Neural cell (in vitro differentiated cells): ENCODE data around the gene LMCD1. TPM values are rescaled to one million over a fixed set of nuclear protein-coding genes. Genes with fewer than 3 reads are reported as not detected.

Experiments used
- H2AFZ ChIP-seq: fragments of 200-600, 300-800 bp; sonication (generic), shearing (Covaris generic); 2 replicates; pipeline ENCODE4 v1.6.0; 2014; ENCODE audit warnings: low read depth, mild to moderate bottlenecking, antibody characterized with exemption, low read length, moderate library complexity
- H3F3A ChIP-seq: fragments of 200-600 bp; shearing (Covaris generic); 2 replicates; pipeline ENCODE4 v1.6.1; 2016; ENCODE audit warnings: mild to moderate bottlenecking, moderate library complexity, mixed read lengths, antibody characterized with exemption, low read length; ENCODE audit not compliant: insufficient read depth, poor library complexity, severe bottlenecking
- H3K27ac ChIP-seq: fragments of 200-600, 300-800 bp; sonication (generic), shearing (Covaris generic); 2 replicates; pipeline ENCODE4 v1.5.1; 2014; ENCODE audit warnings: mild to moderate bottlenecking, low read length, moderate library complexity
- H3K27me3 ChIP-seq: fragments of 300-800, 200-600 bp; sonication (generic), shearing (Covaris generic); 2 replicates; pipeline ENCODE4 v1.6.0; 2014; ENCODE audit warnings: mild to moderate bottlenecking, low read depth, low read length, moderate library complexity; ENCODE audit not compliant: insufficient read depth
- H3K36me3 ChIP-seq: fragments of 300-800, 200-600 bp; sonication (generic), shearing (Covaris generic); 2 replicates; pipeline ENCODE4 v1.5.1; 2014; ENCODE audit warnings: mild to moderate bottlenecking, antibody characterized with exemption, low read length, moderate library complexity; ENCODE audit not compliant: insufficient read depth
- H3K4me2 ChIP-seq: fragments of 300-800, 200-600 bp; sonication (generic), shearing (Covaris generic); 2 replicates; pipeline ENCODE4 v1.6.0; 2014; ENCODE audit warnings: mild to moderate bottlenecking, low read length
- H3K4me3 ChIP-seq: fragments of 300-800, 200-600 bp; sonication (generic), shearing (Covaris generic); 2 replicates; pipeline ENCODE4 v1.5.1; 2014; ENCODE audit warnings: mild to moderate bottlenecking, low read length, moderate library complexity
- H3K79me2 ChIP-seq: fragments of 200-600 bp; shearing (Covaris generic); replicated peaks from 2 replicates; pipeline ENCODE4 v1.6.0; 2014; ENCODE audit warnings: mild to moderate bottlenecking, low read length, moderate library complexity; ENCODE audit not compliant: insufficient read depth
- H3K9ac ChIP-seq: fragments of 300-800, 200-600 bp; sonication (generic), shearing (Covaris generic); 2 replicates; pipeline ENCODE4 v1.6.1; 2016; ENCODE audit warnings: mild to moderate bottlenecking, low read length, mixed read lengths
- H3K9me2 ChIP-seq: fragments of 200-600 bp; shearing (Covaris generic); 2 replicates; pipeline ENCODE4 v1.6.1; 2016; ENCODE audit warnings: mild to moderate bottlenecking, low read length, mixed read lengths; ENCODE audit not compliant: insufficient read depth
- H3K9me3 ChIP-seq: fragments of 200-600, 300-800 bp; sonication (generic), shearing (Covaris generic); 2 replicates; pipeline ENCODE4 v1.6.1; 2016; ENCODE audit warnings: mild to moderate bottlenecking, mixed run types, low read length, moderate library complexity, mixed read lengths
- H4K20me1 ChIP-seq: fragments of 200-600 bp; shearing (Covaris generic); 2 replicates; pipeline ENCODE4 v1.6.1; 2016; ENCODE audit warnings: mild to moderate bottlenecking, mixed run types; ENCODE audit not compliant: insufficient read depth
- CTCF ChIP-seq: fragments of 450-650 bp; IDR thresholded peaks from 2 replicates; pipeline ENCODE4 v1.5.1; 2014; ENCODE audit warnings: antibody characterized with exemption, mild to moderate bottlenecking, moderate library complexity; ENCODE audit not compliant: poor library complexity, severe bottlenecking
- EP300 ChIP-seq: fragments of 450-650 bp; conservative IDR thresholded peaks from 2 replicates; pipeline ENCODE4 v1.6.1; 2014; ENCODE audit warnings: antibody characterized with exemption, mild to moderate bottlenecking, moderate library complexity; ENCODE audit not compliant: poor library complexity, severe bottlenecking
- EZH2 ChIP-seq: fragments of 200-600, 300-800 bp; shearing (Covaris generic), sonication (generic); IDR thresholded peaks from 2 replicates; pipeline ENCODE4 v1.6.1; 2014; ENCODE audit warnings: antibody characterized with exemption, low read length, borderline replicate concordance, mild to moderate bottlenecking; ENCODE audit not compliant: insufficient read depth, poor library complexity, severe bottlenecking
- MXI1 ChIP-seq: fragments of 450-650 bp; conservative IDR thresholded peaks from 2 replicates; pipeline ENCODE4 v1.6.1; 2014; ENCODE audit warnings: antibody characterized with exemption, mild to moderate bottlenecking; ENCODE audit not compliant: poor library complexity, severe bottlenecking
- POLR2AphosphoS5 ChIP-seq: IDR thresholded peaks from 2 replicates; pipeline ENCODE4 v1.6.1; 2012
- RAD21 ChIP-seq: fragments of 450-650 bp; conservative IDR thresholded peaks from 2 replicates; pipeline ENCODE4 v1.6.1; 2014; ENCODE audit warnings: antibody characterized with exemption, mild to moderate bottlenecking, moderate library complexity
- REST ChIP-seq: IDR thresholded peaks from 2 replicates; pipeline ENCODE4 v1.6.1; 2012; ENCODE audit warnings: borderline replicate concordance
- SMC3 ChIP-seq: fragments of 450-650 bp; conservative IDR thresholded peaks from 2 replicates; pipeline ENCODE4 v1.6.1; 2014; ENCODE audit warnings: antibody characterized with exemption, mild to moderate bottlenecking, moderate library complexity; ENCODE audit not compliant: poor library complexity
- TAF1 ChIP-seq: IDR thresholded peaks from 2 replicates; pipeline ENCODE4 v1.6.1; 2012; ENCODE audit warnings: low read depth
- polyA plus RNA-seq: library from polyadenylated mRNA; depleted of rRNA; stranded (reverse); fragments of >200 nt; gene quantifications from 2 replicates; pipeline ENCODE4 v1.2.3, GENCODE V29; 2014

The LMCD1 gene
- polyA plus RNA-seq, 1 donor from 2014 or later = 3.5 TPM

- Histone ChIP-seq H3K4me2 (no peak overlapping the region), H3F3A (no peaks in the 10 kb centered on the region), H4K20me1 (no peaks in the 10 kb centered on the region), H3K9ac (no peak overlapping the region), H2AFZ (no peak overlapping the region), H3K36me3 (no peaks in the 10 kb centered on the region), H3K4me3 (no peak overlapping the region), H3K27me3 (no peaks in the 10 kb centered on the region), H3K9me2 (no peaks in the 10 kb centered on the region), H3K27ac (no peak overlapping the region), H3K9me3 (no peaks in the 10 kb centered on the region), H3K79me2 (no peaks in the 10 kb centered on the region)
- TF ChIP-seq CTCF (no peak), POLR2AphosphoS5 (no peak), RAD21 (no peak), EZH2 (no peak), TAF1 (no peak), EP300 (no peak), SMC3 (no peak), REST (no peak), MXI1 (no peak)
Measured at GRCh38 chr3:8473029-8473428, 28.6 kb upstream of the LMCD1 start.

- H3K9me3 ChIP-seq = no peaks in the 10 kb centered on the region
- H3K4me2 ChIP-seq = no peak overlapping the region
- H3K79me2 ChIP-seq = no peaks in the 10 kb centered on the region
- H2AFZ ChIP-seq = no peak overlapping the region
- no peaks in the 10 kb centered on the region for H3K27me3 ChIP-seq
- no peak overlapping the region for H3K27ac ChIP-seq
- H4K20me1 ChIP-seq = no peaks in the 10 kb centered on the region
- H3K4me3 ChIP-seq = no peak overlapping the region
- H3K9ac ChIP-seq = no peak overlapping the region
- TF ChIP-seq CTCF (no peak), TAF1 (no peak), REST (no peak)
- H3K36me3 ChIP-seq = no peaks in the 10 kb centered on the region
- no peaks in the 10 kb centered on the region for H3K9me2 ChIP-seq
- H3F3A ChIP-seq = no peaks in the 10 kb centered on the region
Measured at GRCh38 chr3:8473990-8474389, 27.6 kb upstream of the LMCD1 start.
